Glutamatergic neuron (in vitro differentiated cells): ENCODE results near the gene TBKBP1. TPM values are rescaled to one million over a fixed set of nuclear protein-coding genes. Genes with fewer than 3 reads are reported as not detected.

Experiments
- DNase-seq: peaks from one replicate; pipeline ENCODE4 v3.0.0; 2022
- H3K27ac Mint-ChIP-seq: one replicate; pipeline ENCODE4 v1.8.0; 2020; ENCODE audit warnings: mild to moderate bottlenecking, mixed read lengths, inconsistent platforms; ENCODE audit not compliant: unreplicated experiment
- H3K27me3 Mint-ChIP-seq: one replicate; pipeline ENCODE4 v1.8.0; 2020; ENCODE audit warnings: mild to moderate bottlenecking, moderate library complexity, mixed read lengths, inconsistent platforms; ENCODE audit not compliant: unreplicated experiment
- H3K36me3 Mint-ChIP-seq: one replicate; pipeline ENCODE4 v1.8.0; 2020; ENCODE audit warnings: mild to moderate bottlenecking, mixed read lengths, inconsistent platforms; ENCODE audit not compliant: unreplicated experiment
- H3K4me1 Mint-ChIP-seq: one replicate; pipeline ENCODE4 v1.8.0; 2020; ENCODE audit warnings: mild to moderate bottlenecking, low read depth, mixed read lengths, inconsistent platforms; ENCODE audit not compliant: unreplicated experiment
- H3K4me3 Mint-ChIP-seq: one replicate; pipeline ENCODE4 v1.8.0; 2020; ENCODE audit warnings: mild to moderate bottlenecking, mixed read lengths, inconsistent platforms; ENCODE audit not compliant: unreplicated experiment
- H3K9me3 Mint-ChIP-seq: one replicate; pipeline ENCODE4 v1.8.0; 2020; ENCODE audit warnings: mild to moderate bottlenecking, moderate library complexity, mixed read lengths, inconsistent platforms; ENCODE audit not compliant: unreplicated experiment
- total RNA-seq: library from RNA; stranded (reverse); fragmentation: NEBNext Ultra II Directional; extraction: Animal tissue kit (Norgen Biotek cat#: 25700); gene quantifications from one replicate; pipeline ENCODE4 v1.2.1, GENCODE V29; 2021; ENCODE audit not compliant: unreplicated experiment
- TF ChIP-seq, protein P1 (sequence below): fragments of 200-600 bp; sonication (generic); IDR thresholded peaks from one replicate; pipeline ENCODE4 v1.5.0; 2021; ENCODE audit not compliant: partially characterized antibody, unreplicated experiment

TBKBP1 gene
- total RNA-seq, 1 donor from 2014 or later: 30.7 TPM

DNA sequence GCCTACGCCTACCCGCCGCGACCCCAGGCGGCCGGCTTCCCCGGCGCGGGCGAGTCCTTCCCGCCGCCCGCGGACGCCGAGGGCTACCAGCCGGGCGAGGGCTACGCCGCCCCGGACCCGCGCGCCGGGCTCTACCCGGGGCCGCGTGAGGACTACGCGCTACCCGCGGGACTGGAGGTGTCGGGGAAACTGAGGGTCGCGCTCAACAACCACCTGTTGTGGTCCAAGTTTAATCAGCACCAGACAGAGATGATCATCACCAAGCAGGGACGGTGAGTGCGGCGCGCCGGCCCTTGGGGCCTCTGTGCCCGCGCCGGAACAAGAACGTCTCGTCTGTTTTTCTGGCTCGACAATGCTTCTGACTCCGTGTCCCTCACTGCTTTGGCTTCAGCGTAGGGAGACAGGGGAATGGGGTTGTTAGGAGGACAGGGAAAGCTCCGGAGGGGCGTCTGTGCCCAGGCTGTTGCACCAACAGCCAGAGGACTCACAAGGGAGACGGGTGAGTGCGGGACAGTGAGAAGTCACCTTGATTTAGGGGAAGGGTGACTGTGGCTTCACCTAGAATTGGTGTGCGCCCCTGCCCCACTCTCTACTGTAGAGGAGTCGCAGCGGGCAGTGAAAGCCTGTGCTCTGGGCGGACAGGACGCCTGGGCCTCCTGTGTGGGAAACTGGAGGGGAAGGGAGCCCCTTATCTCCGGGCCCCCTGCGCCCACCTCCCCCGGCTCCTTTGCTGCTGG lies 39.9 kb downstream of the TBKBP1 start:
- Mint-ChIP-seq H3K36me3 (no peaks in the 10 kb centered on the region), H3K4me1 (no peaks in the 10 kb centered on the region), H3K9me3 (peaks cover 3% of the 10 kb centered on the region), H3K4me3 (peak overlapping the region; percentile 85), H3K27ac (no peak overlapping the region), H3K27me3 (peaks cover 29% of the 10 kb centered on the region)
- TF ChIP-seq, protein P1, sequence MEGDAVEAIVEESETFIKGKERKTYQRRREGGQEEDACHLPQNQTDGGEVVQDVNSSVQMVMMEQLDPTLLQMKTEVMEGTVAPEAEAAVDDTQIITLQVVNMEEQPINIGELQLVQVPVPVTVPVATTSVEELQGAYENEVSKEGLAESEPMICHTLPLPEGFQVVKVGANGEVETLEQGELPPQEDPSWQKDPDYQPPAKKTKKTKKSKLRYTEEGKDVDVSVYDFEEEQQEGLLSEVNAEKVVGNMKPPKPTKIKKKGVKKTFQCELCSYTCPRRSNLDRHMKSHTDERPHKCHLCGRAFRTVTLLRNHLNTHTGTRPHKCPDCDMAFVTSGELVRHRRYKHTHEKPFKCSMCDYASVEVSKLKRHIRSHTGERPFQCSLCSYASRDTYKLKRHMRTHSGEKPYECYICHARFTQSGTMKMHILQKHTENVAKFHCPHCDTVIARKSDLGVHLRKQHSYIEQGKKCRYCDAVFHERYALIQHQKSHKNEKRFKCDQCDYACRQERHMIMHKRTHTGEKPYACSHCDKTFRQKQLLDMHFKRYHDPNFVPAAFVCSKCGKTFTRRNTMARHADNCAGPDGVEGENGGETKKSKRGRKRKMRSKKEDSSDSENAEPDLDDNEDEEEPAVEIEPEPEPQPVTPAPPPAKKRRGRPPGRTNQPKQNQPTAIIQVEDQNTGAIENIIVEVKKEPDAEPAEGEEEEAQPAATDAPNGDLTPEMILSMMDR: no peak
- DNase-seq: no peak

DNA sequence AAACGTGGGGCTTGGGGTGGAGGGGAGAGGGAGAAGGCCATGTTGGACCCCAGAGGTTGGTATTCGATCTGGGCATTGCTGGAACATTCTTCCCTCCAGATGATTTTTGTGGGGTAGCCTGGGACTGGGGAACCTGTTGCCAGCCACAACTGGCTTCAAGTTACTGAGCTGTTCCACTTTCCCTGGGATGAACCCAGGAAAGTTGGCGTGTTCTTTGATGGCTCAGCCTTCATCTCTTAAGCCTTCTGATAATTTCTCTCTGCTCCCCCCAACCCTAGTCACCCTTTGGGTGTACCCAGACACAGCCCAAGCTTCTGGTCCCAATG lies 41.1 kb downstream of the TBKBP1 start:
- Mint-ChIP-seq H3K9me3 (peaks cover 3% of the 10 kb centered on the region), H3K27ac (no peak overlapping the region), H3K4me1 (no peaks in the 10 kb centered on the region), H3K4me3 (no peak overlapping the region), H3K36me3 (no peaks in the 10 kb centered on the region), H3K27me3 (peaks cover 27% of the 10 kb centered on the region)
- TF ChIP-seq, protein P1: no peak
- DNase-seq: no peak

DNA sequence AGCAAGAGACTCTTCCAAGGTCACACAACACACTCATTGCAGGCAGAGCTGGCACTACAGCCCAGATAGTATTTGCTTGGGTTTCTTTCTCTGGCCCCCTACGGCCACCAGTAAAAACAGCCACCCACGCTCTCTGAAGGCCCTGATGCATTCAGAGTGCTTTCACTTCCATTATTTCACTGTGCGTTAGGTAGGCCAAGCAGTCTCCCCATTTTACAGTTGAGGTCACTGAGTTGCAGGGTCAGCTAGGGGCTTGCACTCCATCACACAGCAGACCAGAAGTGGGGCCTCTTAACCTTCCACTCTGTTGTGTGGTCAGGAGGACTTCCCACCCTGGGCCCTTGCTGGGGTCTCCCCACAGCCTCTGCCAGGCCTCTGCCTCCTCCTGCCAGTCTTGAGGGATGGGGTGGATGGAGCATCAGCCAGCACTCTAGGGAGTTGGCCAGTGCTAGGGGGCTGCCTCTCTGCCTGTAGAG lies 41.6 kb downstream of the TBKBP1 start:
- Mint-ChIP-seq H3K36me3 (no peaks in the 10 kb centered on the region), H3K27me3 (peaks cover 27% of the 10 kb centered on the region), H3K4me1 (no peaks in the 10 kb centered on the region), H3K9me3 (peaks cover 3% of the 10 kb centered on the region), H3K4me3 (no peak overlapping the region), H3K27ac (no peak overlapping the region)
- no peak for DNase-seq
- TF ChIP-seq, protein P1: no peak

DNA sequence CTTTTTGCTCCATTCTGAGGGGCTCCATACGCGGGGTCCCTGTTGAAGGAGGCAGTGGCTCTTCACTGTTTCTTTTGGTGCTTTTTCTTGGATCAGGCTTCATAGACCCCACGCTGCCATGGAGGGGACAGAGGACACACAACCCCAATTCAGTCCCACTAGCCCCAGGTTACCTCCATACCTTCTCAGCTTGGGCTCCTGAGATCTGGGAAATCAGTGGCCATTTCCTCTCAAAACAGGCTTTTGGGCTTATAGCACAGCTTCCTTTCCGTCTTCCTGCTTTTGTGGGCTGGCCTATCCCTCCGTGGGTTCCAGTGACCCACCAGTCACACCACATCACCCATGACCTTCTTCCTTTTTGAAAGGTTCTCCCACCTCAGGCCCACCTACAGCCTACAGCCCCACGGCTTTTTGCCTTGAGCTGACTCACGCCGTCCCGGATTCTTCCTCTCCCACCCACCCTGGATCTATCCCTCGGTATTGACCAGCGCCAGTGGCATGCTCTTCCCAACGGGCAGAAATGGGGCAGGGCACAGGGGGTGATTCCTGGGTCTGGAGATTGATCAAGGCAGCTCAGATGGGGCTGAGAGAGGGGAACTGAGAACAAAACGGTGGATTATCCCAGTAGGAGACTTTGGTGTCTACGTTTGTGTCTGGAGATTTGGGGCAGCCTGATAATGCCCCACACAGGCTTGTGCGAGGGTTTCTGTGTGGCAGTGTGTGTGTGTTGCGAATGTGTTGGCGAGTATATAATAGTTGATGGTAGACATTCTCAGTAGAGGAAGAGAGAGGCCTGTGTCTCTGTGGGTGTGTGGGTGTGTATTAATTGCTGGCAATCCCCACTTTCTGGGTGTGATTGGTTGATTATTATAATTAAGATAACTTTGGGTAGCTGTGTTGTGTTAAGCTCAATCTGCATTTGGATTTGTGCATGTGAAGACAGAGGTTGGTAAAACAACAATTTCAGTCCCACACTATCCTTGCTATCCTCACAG lies 42.8 kb downstream of the TBKBP1 start:
- Mint-ChIP-seq H3K9me3 (peaks cover 3% of the 10 kb centered on the region), H3K27me3 (peaks cover 26% of the 10 kb centered on the region), H3K4me1 (no peaks in the 10 kb centered on the region), H3K27ac (no peak overlapping the region), H3K4me3 (no peak overlapping the region), H3K36me3 (no peaks in the 10 kb centered on the region)
- TF ChIP-seq, protein P1: no peak
- DNase-seq: no peak
